Measurements from ENCODE around the gene CSF2.

The CSF2 gene

DNA sequence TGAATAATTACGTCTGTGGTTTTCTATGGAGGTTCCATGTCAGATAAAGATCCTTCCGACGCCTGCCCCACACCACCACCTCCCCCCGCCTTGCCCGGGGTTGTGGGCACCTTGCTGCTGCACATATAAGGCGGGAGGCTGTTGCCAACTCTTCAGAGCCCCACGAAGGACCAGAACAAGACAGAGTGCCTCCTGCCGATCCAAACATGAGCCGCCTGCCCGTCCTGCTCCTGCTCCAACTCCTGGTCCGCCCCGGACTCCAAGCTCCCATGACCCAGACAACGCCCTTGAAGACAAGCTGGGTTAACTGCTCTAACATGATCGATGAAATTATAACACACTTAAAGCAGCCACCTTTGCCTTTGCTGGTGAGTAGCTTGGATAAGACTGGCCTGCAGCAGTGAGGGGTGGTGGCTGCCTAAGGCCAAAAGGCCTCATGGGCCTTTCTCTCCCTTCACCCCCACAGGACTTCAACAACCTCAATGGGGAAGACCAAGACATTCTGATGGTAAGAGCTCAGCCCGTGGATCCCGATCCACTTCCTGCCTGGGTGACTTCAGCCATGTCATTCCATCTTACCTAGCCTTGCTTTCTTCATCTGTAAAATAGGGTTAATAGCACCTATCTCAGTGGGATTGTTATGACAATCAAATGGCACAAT is 13.0 kb upstream of the CSF2 start, which contains the start of gene IL3:
TSS of gene IL3 (plus strand) at position 155 of the 661 bp plus-strand sequence. CDS start at position 207, 52 bp downstream.
- H3K36me3 Mint-ChIP-seq: no peaks in the 10 kb centered on the region
- no peaks in the 10 kb centered on the region for H3K27me3 Mint-ChIP-seq
- no peak within 1 kb of the TSS for H3K4me3 Mint-ChIP-seq
- peaks cover 18% of the 10 kb centered on the region for H3K4me1 Mint-ChIP-seq
- H3K27ac Mint-ChIP-seq: no peak within 1 kb of the TSS
- no peaks in the 10 kb centered on the region for H3K9me3 Mint-ChIP-seq

DNA sequence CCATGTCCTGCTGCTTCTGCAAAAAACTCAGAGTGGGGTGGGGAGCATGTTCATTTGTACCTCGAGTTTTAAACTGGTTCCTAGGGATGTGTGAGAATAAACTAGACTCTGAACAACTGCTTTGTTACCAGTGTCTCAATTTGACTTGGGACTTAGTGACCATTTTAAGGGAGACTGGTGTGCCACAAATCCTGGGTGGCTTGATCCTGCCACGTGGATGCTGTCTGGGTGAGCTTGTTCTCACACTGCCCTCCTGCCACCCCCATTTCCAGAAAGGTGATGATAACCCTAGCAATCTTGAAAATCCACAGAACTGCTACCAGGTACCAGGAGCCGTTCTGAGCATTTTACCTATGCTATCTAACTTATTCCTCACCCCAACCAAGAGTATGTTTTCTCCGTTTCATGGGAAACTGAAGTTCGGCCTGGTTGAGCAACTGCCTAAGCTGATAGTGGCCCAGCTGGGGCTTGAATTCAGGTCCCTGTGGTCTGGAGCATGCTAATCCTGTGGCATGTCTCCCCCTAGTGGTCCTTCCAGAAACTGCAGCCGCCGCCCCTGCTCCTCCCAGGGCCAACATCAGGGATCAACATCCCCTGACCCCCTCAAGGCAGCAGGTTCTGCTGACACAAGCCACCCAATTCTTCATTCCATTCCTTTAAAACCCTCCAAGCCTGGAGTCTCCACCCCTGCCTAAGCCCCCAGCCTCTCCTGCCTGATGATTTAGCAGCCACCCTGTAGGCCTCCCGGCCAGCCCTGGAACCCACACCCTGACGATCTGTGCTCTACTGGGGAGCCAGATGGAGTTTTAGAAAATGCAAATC is 10.3 kb upstream of the CSF2 start:
- Mint-ChIP-seq H3K36me3 (no peaks in the 10 kb centered on the region), H3K27me3 (no peaks in the 10 kb centered on the region), H3K9me3 (no peaks in the 10 kb centered on the region), H3K4me3 (no peak overlapping the region), H3K4me1 (peaks cover 11% of the 10 kb centered on the region), H3K27ac (no peak overlapping the region)

GRCh38 chr5:132064140-132064539 is 9.4 kb upstream of the CSF2 start:
- Mint-ChIP-seq H3K27ac (peak overlapping the region; percentile 46), H3K27me3 (no peaks in the 10 kb centered on the region), H3K4me3 (no peak overlapping the region), H3K4me1 (peaks cover 11% of the 10 kb centered on the region), H3K9me3 (no peaks in the 10 kb centered on the region), H3K36me3 (no peaks in the 10 kb centered on the region)

GRCh38 chr5:132064738-132065331 is 8.8 kb upstream of the CSF2 start:
- Mint-ChIP-seq H3K27ac (peak overlapping the region; percentile 46), H3K9me3 (no peaks in the 10 kb centered on the region), H3K4me1 (peaks cover 11% of the 10 kb centered on the region), H3K27me3 (no peaks in the 10 kb centered on the region), H3K36me3 (no peaks in the 10 kb centered on the region), H3K4me3 (no peak overlapping the region)

DNA sequence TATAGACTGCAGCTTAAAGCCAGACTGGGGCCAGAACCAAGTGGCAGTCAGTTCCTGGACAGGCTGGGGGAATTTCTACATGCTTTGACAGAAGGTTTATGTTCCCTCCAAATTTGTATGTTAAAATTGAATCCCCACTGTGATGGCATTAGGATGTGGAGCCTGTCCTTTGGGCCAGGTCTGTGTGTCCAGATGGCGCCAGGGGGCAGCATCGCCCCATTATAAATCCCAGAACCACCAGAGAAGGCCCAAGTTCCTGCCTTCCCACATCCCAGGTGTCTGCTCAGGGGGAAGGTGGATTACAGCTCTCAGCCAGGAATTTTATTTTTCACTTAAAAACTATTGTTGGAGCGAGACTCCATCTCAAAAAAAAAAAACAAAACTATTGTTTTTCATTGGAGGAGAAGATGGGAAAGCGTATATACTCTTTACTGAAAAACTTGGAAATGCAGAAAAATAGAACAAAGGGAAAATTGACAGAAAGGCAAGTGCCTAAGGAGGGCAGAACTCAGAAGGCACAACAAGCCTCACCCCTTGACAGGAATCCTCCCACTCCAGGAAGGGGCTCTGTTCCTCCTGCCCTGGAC is 8.1 kb upstream of the CSF2 start:
- H3K36me3 Mint-ChIP-seq: no peaks in the 10 kb centered on the region
- H3K9me3 Mint-ChIP-seq: no peaks in the 10 kb centered on the region
- H3K4me1 Mint-ChIP-seq: peaks cover 11% of the 10 kb centered on the region
- no peaks in the 10 kb centered on the region for H3K27me3 Mint-ChIP-seq
- H3K27ac Mint-ChIP-seq: no peak overlapping the region
- no peak overlapping the region for H3K4me3 Mint-ChIP-seq

- H3K4me1 Mint-ChIP-seq: peaks cover 15% of the 10 kb centered on the region
- H3K4me3 Mint-ChIP-seq: no peak overlapping the region
Observed at GRCh38 chr5:132065951-132066701, 7.5 kb upstream of the CSF2 start.

GRCh38 chr5:132066871-132067270 is 6.7 kb upstream of the CSF2 start:
- no peak overlapping the region for H3K4me3 Mint-ChIP-seq
- no peak overlapping the region for H3K27ac Mint-ChIP-seq
- no peaks in the 10 kb centered on the region for H3K27me3 Mint-ChIP-seq
- peaks cover 15% of the 10 kb centered on the region for H3K4me1 Mint-ChIP-seq
- H3K9me3 Mint-ChIP-seq: no peaks in the 10 kb centered on the region
- H3K36me3 Mint-ChIP-seq: no peaks in the 10 kb centered on the region

More at GRCh38 chr5:132065951-132066701, 7.5 kb upstream of the CSF2 start:
- no peaks in the 10 kb centered on the region for H3K9me3 Mint-ChIP-seq
- no peaks in the 10 kb centered on the region for H3K27me3 Mint-ChIP-seq
- no peak overlapping the region for H3K27ac Mint-ChIP-seq
- no peaks in the 10 kb centered on the region for H3K36me3 Mint-ChIP-seq

- H3K4me1 Mint-ChIP-seq: peaks cover 15% of the 10 kb centered on the region
- H3K4me3 Mint-ChIP-seq: no peak overlapping the region
- H3K27me3 Mint-ChIP-seq: no peaks in the 10 kb centered on the region
- no peak overlapping the region for H3K27ac Mint-ChIP-seq
- no peaks in the 10 kb centered on the region for H3K36me3 Mint-ChIP-seq
- H3K9me3 Mint-ChIP-seq: no peaks in the 10 kb centered on the region
Observed at GRCh38 chr5:132067451-132067850, 6.1 kb upstream of the CSF2 start.

GRCh38 chr5:132067941-132068808 is 5.4 kb upstream of the CSF2 start:
- Mint-ChIP-seq H3K4me3 (no peak overlapping the region), H3K9me3 (no peaks in the 10 kb centered on the region), H3K27ac (no peak overlapping the region), H3K36me3 (no peaks in the 10 kb centered on the region), H3K27me3 (no peaks in the 10 kb centered on the region), H3K4me1 (peaks cover 14% of the 10 kb centered on the region)

GRCh38 chr5:132069561-132069960 is 4.0 kb upstream of the CSF2 start:
- Mint-ChIP-seq H3K9me3 (no peaks in the 10 kb centered on the region), H3K4me3 (no peak overlapping the region), H3K36me3 (no peaks in the 10 kb centered on the region), H3K27ac (no peak overlapping the region), H3K27me3 (no peaks in the 10 kb centered on the region), H3K4me1 (peaks cover 7% of the 10 kb centered on the region)

DNA sequence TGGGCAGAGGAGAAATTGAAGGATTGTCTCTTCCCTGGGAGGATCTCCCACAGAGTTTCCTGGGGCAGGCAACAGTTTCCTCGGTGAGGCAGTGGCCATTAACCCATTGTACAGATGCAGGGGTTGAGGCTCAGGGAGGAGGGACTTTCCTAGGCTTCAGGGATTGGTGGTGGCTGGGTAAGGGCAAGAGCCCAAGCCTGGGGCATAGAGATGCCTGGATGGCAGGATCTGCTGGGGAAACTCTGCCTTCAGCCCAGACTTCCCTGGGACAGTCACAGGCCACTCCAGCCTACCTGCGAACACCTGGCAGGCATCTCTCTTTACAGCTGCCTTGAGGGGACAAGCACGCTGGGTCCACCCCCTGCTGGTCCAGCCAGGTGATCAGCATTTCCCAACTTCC is 3.6 kb upstream of the CSF2 start:
- no peaks in the 10 kb centered on the region for H3K27me3 Mint-ChIP-seq
- no peak overlapping the region for H3K27ac Mint-ChIP-seq
- no peaks in the 10 kb centered on the region for H3K9me3 Mint-ChIP-seq
- H3K4me3 Mint-ChIP-seq: no peak overlapping the region
- H3K4me1 Mint-ChIP-seq: peaks cover 4% of the 10 kb centered on the region
- no peaks in the 10 kb centered on the region for H3K36me3 Mint-ChIP-seq

DNA sequence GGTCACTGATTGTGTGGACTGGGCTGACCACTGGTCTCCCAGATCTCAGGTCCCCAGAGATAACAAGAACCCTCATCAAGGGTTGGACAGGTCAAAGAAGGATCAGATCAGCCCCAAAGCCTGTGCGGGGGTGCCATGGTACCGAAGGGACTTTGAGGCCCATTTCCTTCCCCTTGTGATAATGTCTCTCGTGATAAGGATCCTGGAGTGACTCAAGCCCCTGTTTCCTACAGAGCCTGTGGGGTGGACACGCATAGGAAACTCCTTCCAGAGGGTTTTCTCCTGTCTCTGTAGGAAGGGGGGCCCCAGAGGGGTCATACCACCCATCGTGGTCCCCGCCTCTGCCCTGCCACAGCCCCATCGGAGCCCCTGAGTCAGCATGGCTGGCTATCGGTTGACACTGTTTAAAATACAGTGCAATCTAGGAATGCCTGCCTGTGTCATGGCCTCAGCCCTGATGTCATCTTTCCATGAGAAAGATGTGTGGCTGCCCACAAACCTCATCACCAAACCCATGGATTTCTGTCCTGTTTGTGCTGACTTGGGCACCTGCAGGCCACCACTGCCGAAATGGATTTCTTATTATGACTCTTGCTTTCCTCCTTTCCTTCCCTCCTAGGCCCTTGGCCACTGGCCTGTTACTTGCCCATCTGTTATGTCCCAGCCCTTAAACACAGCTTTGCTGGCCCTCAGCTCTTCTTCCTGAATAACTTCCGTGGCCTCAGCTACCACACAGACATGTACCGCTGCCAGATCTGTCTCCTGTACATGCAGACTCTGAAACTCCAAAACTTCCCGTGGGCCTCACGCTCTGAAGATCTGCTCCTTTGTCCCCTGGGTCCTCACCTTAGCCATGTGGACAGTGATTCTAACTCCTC is 2.9 kb upstream of the CSF2 start:
- Mint-ChIP-seq H3K27ac (peak overlapping the region; percentile 9), H3K9me3 (no peaks in the 10 kb centered on the region), H3K4me1 (peaks cover 4% of the 10 kb centered on the region), H3K27me3 (no peaks in the 10 kb centered on the region), H3K36me3 (no peaks in the 10 kb centered on the region), H3K4me3 (no peak overlapping the region)

DNA sequence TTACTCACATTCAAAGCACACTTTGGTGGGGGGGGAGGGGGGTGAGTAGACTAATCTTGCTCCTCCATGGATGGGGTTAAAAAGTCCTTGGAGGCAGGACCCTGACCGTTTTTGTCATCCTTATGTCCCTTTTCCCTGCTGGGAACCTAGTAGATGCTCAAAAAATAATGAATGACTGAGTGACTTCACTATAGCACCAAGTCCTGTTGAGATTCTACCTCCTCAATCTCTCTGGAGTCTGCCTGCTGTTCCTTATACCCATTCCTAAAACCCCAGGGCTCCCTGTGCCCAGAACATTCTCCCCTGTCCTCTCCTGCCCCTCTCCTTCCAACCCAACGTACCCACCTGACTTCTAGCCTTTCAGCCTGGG is 2.3 kb upstream of the CSF2 start:
- Mint-ChIP-seq H3K27me3 (no peaks in the 10 kb centered on the region), H3K4me3 (no peak overlapping the region), H3K4me1 (peaks cover 4% of the 10 kb centered on the region), H3K27ac (peak overlapping the region; percentile 27), H3K36me3 (no peaks in the 10 kb centered on the region), H3K9me3 (no peaks in the 10 kb centered on the region)

DNA sequence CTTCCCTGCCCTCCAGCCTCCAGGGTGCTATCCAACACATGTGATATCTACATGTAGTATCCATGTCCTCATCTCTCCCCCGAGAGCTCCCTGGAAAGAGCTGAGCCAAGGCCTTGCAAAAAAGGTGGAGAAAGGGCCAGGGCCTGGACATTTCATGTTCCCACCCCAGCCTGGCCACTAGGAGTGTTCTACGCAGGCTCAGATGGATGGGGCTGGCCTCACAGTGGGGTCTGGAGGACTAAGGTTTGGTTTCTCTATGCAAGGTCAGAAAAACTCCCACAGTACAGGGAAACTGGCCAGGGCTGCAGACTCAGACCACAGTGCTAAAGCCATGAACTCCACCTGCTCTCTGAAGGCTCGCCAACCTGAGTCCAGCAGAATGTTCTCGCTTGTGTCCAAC is 1.5 kb upstream of the CSF2 start:
- Mint-ChIP-seq H3K4me1 (peaks cover 4% of the 10 kb centered on the region), H3K27me3 (no peaks in the 10 kb centered on the region), H3K27ac (no peak overlapping the region), H3K4me3 (no peak overlapping the region), H3K9me3 (no peaks in the 10 kb centered on the region), H3K36me3 (no peaks in the 10 kb centered on the region)

Measured in activated naive CD4-positive, alpha-beta T cell treated with anti-CD3 and anti-CD28 coated beads, Interleukin-2, amount 50 U/mL, for 24 hours (primary cell).